MM.1S (cell line): ENCODE data around the gene AMOTL1.

ENCODE experiments used
- DNase-seq: peaks from one replicate; pipeline ENCODE4 v3.0.0-alpha.2; 2015
- H2AFZ ChIP-seq: fragments of 300-600 bp; sonication (generic); 2 replicates; pipeline ENCODE4 v1.6.0; 2016; ENCODE audit warnings: antibody characterized with exemption, low read length
- H3F3A ChIP-seq: fragments of 300-600 bp; sonication (generic); 2 replicates; pipeline ENCODE4 v1.6.1; 2016; ENCODE audit warnings: mild to moderate bottlenecking, antibody characterized with exemption, low read length, moderate library complexity, mixed read lengths; ENCODE audit not compliant: insufficient read depth
- H3K27ac ChIP-seq: fragments of 300-600 bp; sonication (generic); 2 replicates; pipeline ENCODE4 v1.5.1; 2016; ENCODE audit warnings: mild to moderate bottlenecking, low read length
- H3K27me3 ChIP-seq: fragments of 300-600 bp; sonication (generic); replicated peaks from 2 replicates; pipeline ENCODE4 v1.6.0; 2016; ENCODE audit warnings: low read length; ENCODE audit not compliant: insufficient read depth
- H3K36me3 ChIP-seq: fragments of 300-600 bp; sonication (generic); replicated peaks from 2 replicates; pipeline ENCODE4 v1.6.1; 2016; ENCODE audit warnings: mild to moderate bottlenecking, low read length, mixed read lengths; ENCODE audit not compliant: insufficient read depth
- H3K4me1 ChIP-seq: fragments of 300-600 bp; sonication (generic); 2 replicates; pipeline ENCODE4 v1.6.1; 2016; ENCODE audit warnings: low read length, mixed read lengths
- H3K4me2 ChIP-seq: fragments of 300-600 bp; sonication (generic); 2 replicates; pipeline ENCODE4 v1.6.0; 2016; ENCODE audit warnings: low read depth, low read length
- H3K4me3 ChIP-seq: fragments of 300-600 bp; sonication (generic); 2 replicates; pipeline ENCODE4 v1.5.1; 2016; ENCODE audit warnings: low read length, mixed read lengths
- H3K79me2 ChIP-seq: fragments of 300-600 bp; sonication (generic); 2 replicates; pipeline ENCODE4 v1.6.1; 2016; ENCODE audit warnings: mixed run types, low read length, mixed read lengths
- H3K9ac ChIP-seq: fragments of 300-600 bp; sonication (generic); 2 replicates; pipeline ENCODE4 v1.6.1; 2016; ENCODE audit warnings: low read length, mixed read lengths
- H3K9me2 ChIP-seq: fragments of 300-600 bp; sonication (generic); replicated peaks from 2 replicates; pipeline ENCODE4 v1.6.1; 2016; ENCODE audit warnings: mild to moderate bottlenecking, low read length, mixed read lengths; ENCODE audit not compliant: insufficient read depth
- H3K9me3 ChIP-seq: fragments of 300-600 bp; sonication (generic); replicated peaks from 2 replicates; pipeline ENCODE4 v1.6.1; 2016; ENCODE audit warnings: mild to moderate bottlenecking, low read length, mixed read lengths; ENCODE audit not compliant: insufficient read depth
- H4K20me1 ChIP-seq: fragments of 300-600 bp; sonication (generic); 2 replicates; pipeline ENCODE4 v1.6.1; 2016; ENCODE audit warnings: mild to moderate bottlenecking, low read length, moderate library complexity, mixed read lengths; ENCODE audit not compliant: insufficient read depth
- EZH2 ChIP-seq: fragments of 300-600 bp; sonication (generic); optimal IDR thresholded peaks from 2 replicates; pipeline ENCODE3; 2017; ENCODE audit warnings: low read depth, mild to moderate bottlenecking, antibody characterized with exemption, low read length, mixed read lengths
- EZH2phosphoT487 ChIP-seq: fragments of 300-600 bp; sonication (generic); IDR thresholded peaks from 2 replicates; pipeline ENCODE4 v1.6.1; 2018; ENCODE audit warnings: antibody characterized with exemption, low read length
- TF ChIP-seq, protein P1 (sequence below): fragments of 300-600 bp; sonication (generic); IDR thresholded peaks from 2 replicates; pipeline ENCODE4 v1.5.1; 2016; ENCODE audit warnings: antibody characterized with exemption, low read length, mixed read lengths

The AMOTL1 gene

GRCh38 chr11:94869186-94869585, 101.0 kb downstream of the AMOTL1 start:
- Histone ChIP-seq H2AFZ (no peak overlapping the region), H3K27ac (no peak overlapping the region), H3K79me2 (no peaks in the 10 kb centered on the region), H4K20me1 (no peaks in the 10 kb centered on the region), H3K4me2 (no peak overlapping the region), H3K9me3 (no peaks in the 10 kb centered on the region), H3K9me2 (no peaks in the 10 kb centered on the region), H3K4me3 (no peak overlapping the region), H3K4me1 (no peaks in the 10 kb centered on the region), H3K36me3 (no peaks in the 10 kb centered on the region), H3F3A (no peaks in the 10 kb centered on the region), H3K9ac (no peak overlapping the region), H3K27me3 (no peaks in the 10 kb centered on the region)
- TF ChIP-seq EZH2 (no peak), EZH2phosphoT487 (no peak)
- TF ChIP-seq, protein P1, sequence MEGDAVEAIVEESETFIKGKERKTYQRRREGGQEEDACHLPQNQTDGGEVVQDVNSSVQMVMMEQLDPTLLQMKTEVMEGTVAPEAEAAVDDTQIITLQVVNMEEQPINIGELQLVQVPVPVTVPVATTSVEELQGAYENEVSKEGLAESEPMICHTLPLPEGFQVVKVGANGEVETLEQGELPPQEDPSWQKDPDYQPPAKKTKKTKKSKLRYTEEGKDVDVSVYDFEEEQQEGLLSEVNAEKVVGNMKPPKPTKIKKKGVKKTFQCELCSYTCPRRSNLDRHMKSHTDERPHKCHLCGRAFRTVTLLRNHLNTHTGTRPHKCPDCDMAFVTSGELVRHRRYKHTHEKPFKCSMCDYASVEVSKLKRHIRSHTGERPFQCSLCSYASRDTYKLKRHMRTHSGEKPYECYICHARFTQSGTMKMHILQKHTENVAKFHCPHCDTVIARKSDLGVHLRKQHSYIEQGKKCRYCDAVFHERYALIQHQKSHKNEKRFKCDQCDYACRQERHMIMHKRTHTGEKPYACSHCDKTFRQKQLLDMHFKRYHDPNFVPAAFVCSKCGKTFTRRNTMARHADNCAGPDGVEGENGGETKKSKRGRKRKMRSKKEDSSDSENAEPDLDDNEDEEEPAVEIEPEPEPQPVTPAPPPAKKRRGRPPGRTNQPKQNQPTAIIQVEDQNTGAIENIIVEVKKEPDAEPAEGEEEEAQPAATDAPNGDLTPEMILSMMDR = no peak
- DNase-seq = no peak

DNA sequence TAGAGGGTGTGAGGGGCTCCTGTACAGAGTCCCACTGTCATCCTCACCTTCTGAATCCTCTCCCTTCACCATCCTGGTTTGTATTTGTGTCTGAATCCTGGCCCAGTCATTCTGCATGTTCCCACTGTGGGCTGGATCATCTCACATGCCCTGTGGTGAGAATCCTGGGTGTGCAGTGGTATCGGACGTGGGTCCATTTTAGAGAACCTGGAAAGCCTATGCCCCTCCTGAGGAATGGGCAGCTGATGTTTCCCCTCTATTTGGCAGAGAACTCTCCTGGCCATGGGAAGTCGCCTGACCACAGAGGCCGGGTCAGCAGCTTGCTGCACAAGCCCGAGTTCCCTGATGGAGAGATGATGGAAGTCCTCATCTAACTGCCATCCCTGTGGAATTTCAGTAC, 102.3 kb downstream of the AMOTL1 start:
- TF ChIP-seq EZH2 = no peak
- no peak for TF ChIP-seq EZH2phosphoT487
- TF ChIP-seq, protein P1 = no peak
- no peak for DNase-seq
- H3K27ac ChIP-seq = no peak overlapping the region
- H3K79me2 ChIP-seq = no peaks in the 10 kb centered on the region
- H3K4me1 ChIP-seq = no peaks in the 10 kb centered on the region
- H2AFZ ChIP-seq = no peak overlapping the region
- H3F3A ChIP-seq = no peaks in the 10 kb centered on the region
- H3K27me3 ChIP-seq = no peaks in the 10 kb centered on the region
- H3K4me2 ChIP-seq = no peak overlapping the region
- H3K36me3 ChIP-seq = no peaks in the 10 kb centered on the region
- no peaks in the 10 kb centered on the region for H3K9me3 ChIP-seq
- H3K9ac ChIP-seq = no peak overlapping the region
- H3K9me2 ChIP-seq = no peaks in the 10 kb centered on the region
- no peaks in the 10 kb centered on the region for H4K20me1 ChIP-seq
- H3K4me3 ChIP-seq = no peak overlapping the region

DNA sequence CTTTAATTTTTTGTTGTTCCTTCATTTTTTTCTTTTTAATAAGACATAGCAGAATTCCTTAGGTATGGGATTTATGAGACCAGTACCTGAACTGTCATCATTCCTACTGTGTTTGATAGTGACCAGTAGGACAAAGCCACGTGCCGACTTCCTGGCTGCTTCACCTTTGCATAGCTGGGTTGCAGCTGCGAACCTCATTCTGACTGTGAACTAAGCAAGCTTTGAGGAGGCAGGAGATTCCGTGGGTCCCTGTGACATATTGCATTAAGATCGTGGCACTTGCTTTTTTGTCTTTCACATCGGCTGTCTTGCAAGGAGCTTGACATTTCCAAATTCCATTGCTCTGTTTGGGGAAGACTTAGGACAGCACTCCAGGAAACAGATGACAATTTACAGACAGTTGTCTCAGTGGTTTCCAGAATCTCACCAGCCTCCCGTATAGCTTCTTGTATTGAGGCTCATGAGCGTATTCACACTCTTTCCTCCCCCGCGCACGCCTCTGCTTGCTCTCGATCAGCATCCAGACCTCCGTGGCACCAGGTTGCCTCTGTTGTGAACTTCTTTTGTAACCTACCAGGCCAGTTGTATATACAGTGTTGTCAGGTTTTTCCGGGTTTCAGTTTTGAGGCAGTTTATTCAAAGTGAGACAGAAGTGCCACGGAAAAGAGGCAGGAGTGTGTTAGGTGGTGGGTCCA, 103.5 kb downstream of the AMOTL1 start:
- H3K4me2 ChIP-seq = no peak overlapping the region
- no peak overlapping the region for H3K9ac ChIP-seq
- no peak overlapping the region for H2AFZ ChIP-seq
- TF ChIP-seq EZH2phosphoT487 = no peak
- no peak for TF ChIP-seq EZH2
- TF ChIP-seq, protein P1 = no peak
- no peaks in the 10 kb centered on the region for H3K79me2 ChIP-seq
- no peaks in the 10 kb centered on the region for H3K9me3 ChIP-seq
- no peak for DNase-seq
- H3F3A ChIP-seq = no peaks in the 10 kb centered on the region
- H3K4me1 ChIP-seq = no peaks in the 10 kb centered on the region
- H3K4me3 ChIP-seq = no peak overlapping the region
- no peaks in the 10 kb centered on the region for H4K20me1 ChIP-seq
- H3K9me2 ChIP-seq = no peaks in the 10 kb centered on the region
- H3K36me3 ChIP-seq = no peaks in the 10 kb centered on the region
- no peak overlapping the region for H3K27ac ChIP-seq
- no peaks in the 10 kb centered on the region for H3K27me3 ChIP-seq
